Body of pancreas (tissue), 4 donors: ENCODE measurements around the gene BET1. TPM values are rescaled to one million over a fixed set of nuclear protein-coding genes. Genes with fewer than 3 reads are reported as not detected.
"Not testable (repeated sequence)": the region's sequence is repeated elsewhere in the genome, so short reads cannot be mapped to it uniquely, and the experiment has no call there.

Experiments
- ATAC-seq: fragments of 150-250 bp; one replicate; pipeline ENCODE4 v1.9.1; 2016
- DNase-seq, 4 donors: peaks; one replicate each; pipeline ENCODE4 v3.0.0-alpha.2; 2019
- H3K27ac ChIP-seq, 4 donors: fragments of 200-600 bp; sonication (generic); 1 replicate in 3 of 4; 2 replicates in 1 of 4; pipeline versions ENCODE4 v1.5.1 to v1.6.1; 2016 to 2019; ENCODE audit warnings: mild to moderate bottlenecking in 1 of 4, mixed read lengths in 1 of 4, moderate library complexity in 1 of 4
- H3K27me3 ChIP-seq, 2 donors: fragments of 200-600 bp; sonication (generic); one replicate each; pipeline ENCODE4 v1.6.0; 2016; ENCODE audit warnings: mild to moderate bottlenecking in 1 of 2
- H3K36me3 ChIP-seq, 2 donors: fragments of 200-600 bp; sonication (generic); replicated peaks in 1 of 2; 2 replicates each; pipeline ENCODE4 v1.5.1; 2016; ENCODE audit warnings: low read depth in 2 of 2; ENCODE audit not compliant: insufficient read depth in 1 of 2
- H3K4me1 ChIP-seq: fragments of 200-600 bp; sonication (generic); one replicate; pipeline ENCODE4 v1.6.0; 2016
- H3K4me3 ChIP-seq, 2 donors: fragments of 200-600 bp; sonication (generic); 1 replicate in 1 of 2; 2 replicates in 1 of 2; pipeline ENCODE4 v1.5.1; 2016 to 2019
- H3K9me3 ChIP-seq, 3 donors: fragments of 200-600 bp; sonication (generic); 1 replicate in 2 of 3; 2 replicates in 1 of 3; pipeline ENCODE4 v1.5.1; 2016
- POLR2A ChIP-seq, 3 donors: fragments of 450-650 bp; IDR thresholded peaks; one replicate each; pipeline ENCODE4 v1.6.1; 2016; ENCODE audit warnings: antibody characterized with exemption in 3 of 3, mild to moderate bottlenecking in 2 of 3
- WGBS, 2 donors: methylation state at CpG; one replicate each; pipeline ENCODE4 v1.1.5; 2017; 5-methylcytosine and 5-hydroxymethylcytosine counted together
- intact Hi-C: fragments of 100-400 bp; cut with DNase I; formaldehyde crosslinking; loops from one replicate; pipeline ENCODE4 v1.15.1; 2023
- total RNA-seq, 2 donors: library from RNA; depleted of rRNA; stranded (reverse); fragments of >200 nt; gene quantifications; one replicate each; pipeline ENCODE4 v1.1.0, GENCODE V29; 2016
- TF ChIP-seq, protein P1 (sequence below), 7 experiments: fragments of 450-650 bp in 4 of 7; fragments of 200-600 bp in 3 of 7; sonication (generic) in 3 of 7; IDR thresholded peaks; one replicate each; pipeline ENCODE4 v1.5.1; 2016 to 2019; ENCODE audit warnings: antibody characterized with exemption in 7 of 7

The BET1 gene
- total RNA-seq, 2 donors from 2014 or later, result 32.4 to 36.9 TPM

DNA sequence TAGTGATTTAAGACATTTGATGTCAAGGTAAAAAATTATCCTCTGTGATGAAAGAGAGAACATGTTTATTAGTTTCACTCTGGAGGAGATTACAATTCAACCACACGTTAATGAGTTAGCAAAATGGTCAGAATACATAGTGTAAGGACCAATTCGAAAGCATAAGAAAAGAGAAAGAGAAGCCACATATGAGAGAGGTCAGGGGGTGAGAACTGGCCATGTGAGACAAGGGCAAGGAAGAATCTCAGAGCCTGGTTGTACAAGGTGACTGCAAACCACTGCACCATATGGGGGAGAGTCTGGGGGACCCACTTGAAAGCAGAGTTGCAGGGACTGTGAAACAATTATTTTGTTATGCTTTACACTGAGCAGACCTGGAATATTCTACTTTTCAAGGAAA is 27.7 kb upstream of the BET1 start:
- intact Hi-C loops, result no loop called here
- no peaks in the 10 kb centered on the region for H3K4me1 ChIP-seq
- WGBS, 2 donors, result 49% methylated on average over 2 of the region's 2 CpGs

DNA sequence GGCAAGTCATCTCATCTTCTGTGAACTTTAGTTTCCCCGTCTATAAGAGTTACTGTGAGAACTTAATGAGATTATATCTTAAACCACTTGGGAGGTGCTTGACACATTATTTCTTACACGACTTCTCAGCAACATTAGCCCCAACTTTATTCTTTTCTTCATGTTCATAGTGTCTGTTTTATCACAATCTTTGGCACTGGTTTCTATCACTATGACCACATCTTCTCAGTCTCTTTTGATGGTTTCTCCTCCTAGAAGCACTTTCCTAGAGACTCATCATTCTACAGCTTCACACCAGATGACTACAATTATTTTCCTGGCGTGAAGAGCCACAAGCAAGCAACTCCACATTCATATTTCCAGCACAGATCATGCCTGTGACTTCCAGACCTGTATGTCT is 26.5 kb upstream of the BET1 start:
- intact Hi-C loops, result no loop called here
- ATAC-seq (no peak), DNase-seq (no peak)
- 57 to 61% methylated on average over 3 of the region's 3 CpGs for WGBS, 2 donors
- Histone ChIP-seq H3K4me3 (no peak overlapping the region), H3K9me3 (no peaks in the 10 kb centered on the region), H3K36me3 (no peaks in the 10 kb centered on the region), H3K27me3 (no peaks in the 10 kb centered on the region), H3K27ac (no peak overlapping the region), H3K4me1 (no peaks in the 10 kb centered on the region)
- TF ChIP-seq POLR2A (IDR thresholded peaks at IDR 0.05), result no peak
- TF ChIP-seq, protein P1, sequence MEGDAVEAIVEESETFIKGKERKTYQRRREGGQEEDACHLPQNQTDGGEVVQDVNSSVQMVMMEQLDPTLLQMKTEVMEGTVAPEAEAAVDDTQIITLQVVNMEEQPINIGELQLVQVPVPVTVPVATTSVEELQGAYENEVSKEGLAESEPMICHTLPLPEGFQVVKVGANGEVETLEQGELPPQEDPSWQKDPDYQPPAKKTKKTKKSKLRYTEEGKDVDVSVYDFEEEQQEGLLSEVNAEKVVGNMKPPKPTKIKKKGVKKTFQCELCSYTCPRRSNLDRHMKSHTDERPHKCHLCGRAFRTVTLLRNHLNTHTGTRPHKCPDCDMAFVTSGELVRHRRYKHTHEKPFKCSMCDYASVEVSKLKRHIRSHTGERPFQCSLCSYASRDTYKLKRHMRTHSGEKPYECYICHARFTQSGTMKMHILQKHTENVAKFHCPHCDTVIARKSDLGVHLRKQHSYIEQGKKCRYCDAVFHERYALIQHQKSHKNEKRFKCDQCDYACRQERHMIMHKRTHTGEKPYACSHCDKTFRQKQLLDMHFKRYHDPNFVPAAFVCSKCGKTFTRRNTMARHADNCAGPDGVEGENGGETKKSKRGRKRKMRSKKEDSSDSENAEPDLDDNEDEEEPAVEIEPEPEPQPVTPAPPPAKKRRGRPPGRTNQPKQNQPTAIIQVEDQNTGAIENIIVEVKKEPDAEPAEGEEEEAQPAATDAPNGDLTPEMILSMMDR (IDR thresholded peaks at IDR 0.05), result no peak

More for the DNA sequence above, 27.7 kb upstream of the BET1 start:
- Histone ChIP-seq H3K27ac (no peak overlapping the region), H3K9me3 (no peaks in the 10 kb centered on the region), H3K27me3 (no peaks in the 10 kb centered on the region), H3K36me3 (no peaks in the 10 kb centered on the region), H3K4me3 (no peak overlapping the region)
- no peak for DNase-seq
- no peak for ATAC-seq
- TF ChIP-seq POLR2A (IDR thresholded peaks at IDR 0.05), result no peak
- TF ChIP-seq, protein P1 (IDR thresholded peaks at IDR 0.05), result no peak

DNA sequence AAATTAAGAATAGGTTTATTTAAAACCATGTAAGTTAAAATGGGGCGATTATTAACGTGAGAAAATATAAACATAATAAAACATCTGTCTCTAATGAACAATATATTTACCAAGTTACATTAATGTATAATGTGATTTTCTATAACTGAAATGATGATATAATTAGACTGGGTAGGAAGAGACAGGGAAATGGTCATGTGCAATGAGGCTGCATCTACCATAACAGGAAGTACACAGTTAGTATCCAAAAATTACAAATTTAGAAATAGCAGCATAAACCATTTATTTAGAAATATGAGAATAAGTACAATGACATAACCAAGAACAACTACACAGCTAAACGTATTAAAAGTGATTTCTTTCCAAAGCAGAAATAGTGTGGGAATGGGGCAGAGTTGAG is 25.8 kb upstream of the BET1 start:
- Histone ChIP-seq H3K27ac (no peak overlapping the region), H3K4me3 (no peak overlapping the region), H3K4me1 (no peaks in the 10 kb centered on the region), H3K9me3 (no peaks in the 10 kb centered on the region), H3K27me3 (no peaks in the 10 kb centered on the region), H3K36me3 (no peaks in the 10 kb centered on the region)
- no peak for ATAC-seq
- 53 to 60% methylated on average over 3 of the region's 3 CpGs for WGBS, 2 donors
- intact Hi-C loops, result no loop called here
- DNase-seq, result no peak
- TF ChIP-seq, protein P1 (IDR thresholded peaks at IDR 0.05), result no peak

DNA sequence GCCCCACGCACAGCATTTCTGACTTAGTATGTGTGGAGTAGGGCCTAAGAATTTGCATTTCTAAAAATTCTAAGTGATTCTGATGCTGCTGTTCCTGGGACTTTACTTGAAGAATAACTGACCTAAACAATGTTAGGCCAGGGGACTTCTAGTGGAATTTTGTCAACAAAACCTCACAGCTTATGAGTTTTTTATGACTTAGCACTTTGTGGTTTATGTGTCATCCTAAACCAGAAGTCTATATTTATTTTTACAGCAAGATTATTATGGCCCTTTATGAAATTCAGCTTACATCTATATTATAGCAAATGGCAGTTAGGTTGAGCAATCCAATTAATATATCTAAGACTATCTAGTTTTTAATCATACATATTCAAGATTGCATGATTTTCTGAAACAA is 24.6 kb upstream of the BET1 start:
- DNase-seq, result no peak
- no peak for ATAC-seq
- Histone ChIP-seq H3K27ac (no peak overlapping the region), H3K36me3 (no peaks in the 10 kb centered on the region), H3K9me3 (no peaks in the 10 kb centered on the region), H3K4me1 (no peaks in the 10 kb centered on the region), H3K27me3 (no peaks in the 10 kb centered on the region), H3K4me3 (no peak overlapping the region)
- intact Hi-C loops, result no loop called here
- WGBS, 2 donors, result 92% methylated on average over 1 of the region's 1 CpG
- TF ChIP-seq, protein P1 (IDR thresholded peaks at IDR 0.05), result no peak

DNA sequence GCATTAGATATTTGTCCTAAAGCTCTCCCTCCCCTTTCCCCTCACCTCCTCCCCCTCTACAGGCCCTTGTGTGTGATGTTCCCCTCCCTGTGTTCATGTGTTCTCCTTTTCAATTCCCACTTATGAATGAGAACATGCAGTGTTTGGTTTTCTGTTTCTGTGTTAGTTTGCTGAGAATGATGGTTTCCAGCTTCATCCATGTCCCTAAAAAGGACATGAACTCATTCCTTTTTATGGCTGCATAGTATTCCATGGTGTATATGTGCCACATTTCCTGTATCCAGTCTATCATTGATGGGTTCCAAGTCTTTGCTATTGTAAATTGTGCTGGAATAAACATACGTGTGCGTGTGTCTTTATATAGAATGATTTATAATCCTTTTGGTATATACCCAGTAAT is 22.5 kb upstream of the BET1 start:
- H3K9me3 ChIP-seq, DNase-seq, H3K36me3 ChIP-seq, intact Hi-C loops, H3K27ac ChIP-seq, H3K27me3 ChIP-seq, ATAC-seq, H3K4me1 ChIP-seq, H3K4me3 ChIP-seq: not testable (repeated sequence)
- WGBS, 2 donors, result 66 to 91% methylated on average over 2 of the region's 2 CpGs
